Thyroid gland (tissue), 4 donors: ENCODE data around the gene TRAF3IP3.

ENCODE experiments used
- CTCF ChIP-seq, 6 experiments: fragments of 200-600 bp in 3 of 6; fragments of 450-650 bp in 3 of 6; sonication (generic) in 3 of 6; IDR thresholded peaks; one replicate each; pipeline ENCODE4 v1.5.1; 2016 to 2019; ENCODE audit warnings: antibody characterized with exemption in 6 of 6, mild to moderate bottlenecking in 2 of 6, inconsistent platforms in 1 of 6, moderate library complexity in 1 of 6
- POLR2A ChIP-seq, 2 donors: fragments of 450-650 bp; IDR thresholded peaks; one replicate each; pipeline ENCODE4 v1.6.1; 2017; ENCODE audit warnings: antibody characterized with exemption in 2 of 2, mild to moderate bottlenecking in 2 of 2, moderate library complexity in 1 of 2

- TF ChIP-seq CTCF (IDR thresholded peaks at IDR 0.05) (no peak), POLR2A (IDR thresholded peaks at IDR 0.05) (no peak)
Observed at GRCh38 chr1:209783386-209783785, 27.5 kb downstream of the TRAF3IP3 start.
